ENCODE measurements around the gene CLIC5.

DNA sequence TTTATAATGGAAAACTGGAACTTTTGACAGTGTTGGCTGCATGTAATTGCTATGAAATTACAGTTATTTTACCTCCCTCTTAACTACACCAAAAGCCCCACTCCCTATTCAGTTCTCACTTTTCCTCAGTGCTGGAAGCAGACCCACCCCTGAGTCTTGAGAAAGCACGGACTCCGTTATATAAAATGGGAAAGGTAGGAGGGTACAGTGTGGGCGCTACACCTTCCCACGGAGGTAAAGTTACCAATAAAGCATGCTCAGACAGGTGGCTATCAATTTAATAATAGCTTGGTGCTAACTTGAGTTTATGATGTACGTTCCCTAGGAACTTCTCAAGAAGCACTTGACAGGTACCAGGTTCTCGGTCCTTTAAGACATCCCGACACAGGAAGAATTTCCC is 59.0 kb downstream of the CLIC5 start:
- TF ChIP-seq, protein P1, sequence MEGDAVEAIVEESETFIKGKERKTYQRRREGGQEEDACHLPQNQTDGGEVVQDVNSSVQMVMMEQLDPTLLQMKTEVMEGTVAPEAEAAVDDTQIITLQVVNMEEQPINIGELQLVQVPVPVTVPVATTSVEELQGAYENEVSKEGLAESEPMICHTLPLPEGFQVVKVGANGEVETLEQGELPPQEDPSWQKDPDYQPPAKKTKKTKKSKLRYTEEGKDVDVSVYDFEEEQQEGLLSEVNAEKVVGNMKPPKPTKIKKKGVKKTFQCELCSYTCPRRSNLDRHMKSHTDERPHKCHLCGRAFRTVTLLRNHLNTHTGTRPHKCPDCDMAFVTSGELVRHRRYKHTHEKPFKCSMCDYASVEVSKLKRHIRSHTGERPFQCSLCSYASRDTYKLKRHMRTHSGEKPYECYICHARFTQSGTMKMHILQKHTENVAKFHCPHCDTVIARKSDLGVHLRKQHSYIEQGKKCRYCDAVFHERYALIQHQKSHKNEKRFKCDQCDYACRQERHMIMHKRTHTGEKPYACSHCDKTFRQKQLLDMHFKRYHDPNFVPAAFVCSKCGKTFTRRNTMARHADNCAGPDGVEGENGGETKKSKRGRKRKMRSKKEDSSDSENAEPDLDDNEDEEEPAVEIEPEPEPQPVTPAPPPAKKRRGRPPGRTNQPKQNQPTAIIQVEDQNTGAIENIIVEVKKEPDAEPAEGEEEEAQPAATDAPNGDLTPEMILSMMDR (IDR thresholded peaks at IDR 0.05 in 4 of 5, conservative IDR thresholded peaks at IDR 0.05 in 1 of 5), result no peak
- no peak for TF ChIP-seq POLR2A (IDR thresholded peaks at IDR 0.05)
